ENCODE results near the gene MOSPD3.

- TF ChIP-seq CTCF (conservative IDR thresholded peaks at IDR 0.05 in 1 of 2, IDR thresholded peaks at IDR 0.05 in 1 of 2; ENCODE audit: extremely low read depth in 1 of 2, insufficient read depth in 1 of 2, low read depth in 1 of 2, low read length in 2 of 2) = no peak
- no peak for TF ChIP-seq EZH2 (IDR thresholded peaks at IDR 0.05; ENCODE audit: borderline replicate concordance, low read length)
Measured at GRCh38 chr7:100577507-100577906, 34.8 kb upstream of the MOSPD3 start.
